Thoracic aorta (tissue), 2 donors: ENCODE data around the gene ASTN1. TPM values are rescaled to one million over a fixed set of nuclear protein-coding genes. Genes with fewer than 3 reads are reported as not detected.

Experiments used
- ATAC-seq: fragments of 150-250 bp; one replicate; pipeline ENCODE4 v1.8.0; 2017; ENCODE audit warnings: low read depth; ENCODE audit not compliant: insufficient number of reproducible peaks, low FRiP score
- DNase-seq: peaks from one replicate; pipeline ENCODE4 v3.0.0-alpha.2; 2020; ENCODE audit warnings: low spot score
- H3K27ac ChIP-seq, 2 donors: fragments of 200-600 bp; sonication (generic); 1 replicate in 1 of 2; 2 replicates in 1 of 2; pipeline ENCODE4 v1.5.1; 2016; ENCODE audit warnings: mild to moderate bottlenecking in 2 of 2, moderate library complexity in 2 of 2
- H3K27me3 ChIP-seq: fragments of 200-600 bp; sonication (generic); replicated peaks from 2 replicates; pipeline ENCODE4 v1.6.0; 2016; ENCODE audit warnings: mild to moderate bottlenecking; ENCODE audit not compliant: insufficient read depth
- H3K36me3 ChIP-seq: fragments of 200-600 bp; sonication (generic); one replicate; pipeline ENCODE4 v1.5.1; 2016
- H3K4me1 ChIP-seq, 2 donors: fragments of 200-600 bp; sonication (generic); 1 replicate in 1 of 2; 2 replicates in 1 of 2; pipeline versions ENCODE4 v1.5.1 to v1.6.0; 2016; ENCODE audit warnings: low read depth in 2 of 2, mild to moderate bottlenecking in 1 of 2; ENCODE audit not compliant: control insufficient read depth in 1 of 2
- H3K4me3 ChIP-seq: fragments of 200-600 bp; sonication (generic); 2 replicates; pipeline ENCODE4 v1.5.1; 2016; ENCODE audit warnings: mild to moderate bottlenecking
- H3K9me3 ChIP-seq: fragments of 200-600 bp; sonication (generic); 2 replicates; pipeline ENCODE4 v1.5.1; 2016
- total RNA-seq, 2 donors: library from RNA; depleted of rRNA; stranded (reverse); fragments of >200 nt; gene quantifications; one replicate each; pipeline versions ENCODE4 v1.1.0 to v1.2.3, GENCODE V29; 2016
- TF ChIP-seq, protein P1 (sequence below): fragments of 200-600 bp; sonication (generic); IDR thresholded peaks from one replicate; pipeline ENCODE4 v1.5.1; 2019; ENCODE audit warnings: antibody characterized with exemption

ASTN1 gene
- total RNA-seq, 2 donors from 2014 or later = 0.41 to 0.42 TPM

DNA sequence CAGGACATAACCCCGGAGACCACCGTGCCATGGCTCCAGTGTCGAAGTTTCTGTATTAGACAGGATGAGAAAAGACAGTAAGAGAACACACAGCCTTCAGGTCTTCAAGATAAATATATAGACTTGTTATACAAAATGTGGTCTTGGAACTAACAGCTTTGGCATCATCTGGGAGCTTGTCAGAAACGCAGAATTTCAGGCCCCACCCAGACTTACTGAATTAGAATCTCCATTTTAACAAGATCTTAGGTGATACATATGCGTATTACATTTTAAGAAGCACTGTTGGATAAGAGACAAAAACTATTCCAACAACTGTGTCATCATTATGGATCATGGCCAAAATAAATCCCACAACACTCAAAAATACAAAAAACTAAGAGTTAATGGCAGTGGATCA is 239.3 kb downstream of the ASTN1 start:
- no peak for ATAC-seq
- no peak overlapping the region for H3K4me3 ChIP-seq
- H3K27ac ChIP-seq = no peak overlapping the region
- no peaks in the 10 kb centered on the region for H3K36me3 ChIP-seq
- no peaks in the 10 kb centered on the region for H3K4me1 ChIP-seq
- TF ChIP-seq, protein P1, sequence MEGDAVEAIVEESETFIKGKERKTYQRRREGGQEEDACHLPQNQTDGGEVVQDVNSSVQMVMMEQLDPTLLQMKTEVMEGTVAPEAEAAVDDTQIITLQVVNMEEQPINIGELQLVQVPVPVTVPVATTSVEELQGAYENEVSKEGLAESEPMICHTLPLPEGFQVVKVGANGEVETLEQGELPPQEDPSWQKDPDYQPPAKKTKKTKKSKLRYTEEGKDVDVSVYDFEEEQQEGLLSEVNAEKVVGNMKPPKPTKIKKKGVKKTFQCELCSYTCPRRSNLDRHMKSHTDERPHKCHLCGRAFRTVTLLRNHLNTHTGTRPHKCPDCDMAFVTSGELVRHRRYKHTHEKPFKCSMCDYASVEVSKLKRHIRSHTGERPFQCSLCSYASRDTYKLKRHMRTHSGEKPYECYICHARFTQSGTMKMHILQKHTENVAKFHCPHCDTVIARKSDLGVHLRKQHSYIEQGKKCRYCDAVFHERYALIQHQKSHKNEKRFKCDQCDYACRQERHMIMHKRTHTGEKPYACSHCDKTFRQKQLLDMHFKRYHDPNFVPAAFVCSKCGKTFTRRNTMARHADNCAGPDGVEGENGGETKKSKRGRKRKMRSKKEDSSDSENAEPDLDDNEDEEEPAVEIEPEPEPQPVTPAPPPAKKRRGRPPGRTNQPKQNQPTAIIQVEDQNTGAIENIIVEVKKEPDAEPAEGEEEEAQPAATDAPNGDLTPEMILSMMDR = no peak
- H3K27me3 ChIP-seq = no peaks in the 10 kb centered on the region
- no peak for DNase-seq
- H3K9me3 ChIP-seq = no peaks in the 10 kb centered on the region

DNA sequence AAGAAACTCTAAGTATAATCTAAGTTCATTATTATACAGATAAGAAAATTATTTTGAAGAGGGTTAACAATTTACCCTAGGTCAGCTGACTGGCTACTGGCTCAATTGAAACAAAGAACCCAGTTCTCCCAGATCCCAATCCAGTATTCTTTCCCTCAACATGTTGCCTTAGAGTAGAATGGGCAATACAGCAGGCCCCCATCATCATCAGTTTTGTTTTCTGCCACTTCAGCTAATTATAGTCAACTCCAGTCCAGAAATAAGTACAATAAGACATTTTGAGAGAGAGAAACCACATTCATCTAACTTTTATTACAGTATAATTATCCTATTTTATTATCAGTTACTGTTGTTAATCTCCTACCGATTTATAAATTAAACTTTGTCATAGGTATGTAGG is 241.2 kb downstream of the ASTN1 start:
- DNase-seq (no peak), ATAC-seq (no peak)
- Histone ChIP-seq H3K4me1 (no peaks in the 10 kb centered on the region), H3K9me3 (no peaks in the 10 kb centered on the region), H3K27me3 (no peaks in the 10 kb centered on the region), H3K4me3 (no peak overlapping the region), H3K27ac (no peak overlapping the region), H3K36me3 (no peaks in the 10 kb centered on the region)
- TF ChIP-seq, protein P1 = no peak

DNA sequence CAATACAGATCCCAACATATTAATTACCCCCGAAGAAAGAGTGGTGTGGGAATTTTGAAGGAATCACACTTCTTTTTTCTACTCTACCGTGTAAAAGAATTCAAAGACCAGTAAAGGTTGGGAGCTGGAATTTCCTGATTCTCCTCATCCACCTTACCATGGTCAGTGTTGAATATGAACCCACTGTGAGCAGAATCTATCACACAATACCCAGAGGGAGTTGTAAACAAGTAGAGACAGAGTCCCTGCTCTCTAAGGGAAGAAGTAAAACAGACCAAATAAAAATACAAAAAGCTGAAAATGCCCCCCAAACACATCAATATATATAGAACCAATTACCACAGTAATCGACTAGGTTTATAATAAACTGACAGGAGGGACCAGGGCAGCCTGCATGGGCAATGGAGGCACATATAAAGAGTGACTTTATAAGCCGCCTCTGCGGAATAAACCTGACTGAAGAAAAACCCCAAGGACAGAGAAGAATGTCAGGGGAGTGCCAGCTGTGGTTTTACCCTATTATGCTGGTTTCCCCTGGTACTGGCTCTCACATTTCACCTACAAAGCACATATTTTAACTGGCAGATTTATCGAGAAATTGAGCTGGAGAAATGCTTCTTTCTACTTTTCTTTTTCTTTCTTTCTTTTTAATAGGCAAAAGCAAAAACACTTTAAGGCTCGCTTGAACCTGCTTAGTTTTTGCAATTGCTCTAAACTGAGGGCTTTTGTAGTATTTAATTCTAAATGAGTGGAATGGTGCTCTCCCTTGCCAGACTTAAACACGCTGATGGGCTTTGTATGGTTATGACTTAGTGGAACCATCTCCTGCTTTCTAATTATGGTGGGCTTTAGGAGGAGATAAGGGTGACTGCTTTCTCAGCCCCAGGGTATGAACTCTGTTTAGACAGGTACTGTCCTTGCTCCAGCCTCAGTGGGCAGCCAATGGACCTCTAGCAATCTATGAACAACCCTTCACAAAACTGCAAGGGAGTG is 244.8 kb downstream of the ASTN1 start:
- no peak for ATAC-seq
- no peak overlapping the region for H3K4me3 ChIP-seq
- no peaks in the 10 kb centered on the region for H3K4me1 ChIP-seq
- H3K27ac ChIP-seq = no peak overlapping the region
- TF ChIP-seq, protein P1 = no peak
- H3K27me3 ChIP-seq = no peaks in the 10 kb centered on the region
- no peaks in the 10 kb centered on the region for H3K36me3 ChIP-seq
- no peaks in the 10 kb centered on the region for H3K9me3 ChIP-seq
- no peak for DNase-seq

DNA sequence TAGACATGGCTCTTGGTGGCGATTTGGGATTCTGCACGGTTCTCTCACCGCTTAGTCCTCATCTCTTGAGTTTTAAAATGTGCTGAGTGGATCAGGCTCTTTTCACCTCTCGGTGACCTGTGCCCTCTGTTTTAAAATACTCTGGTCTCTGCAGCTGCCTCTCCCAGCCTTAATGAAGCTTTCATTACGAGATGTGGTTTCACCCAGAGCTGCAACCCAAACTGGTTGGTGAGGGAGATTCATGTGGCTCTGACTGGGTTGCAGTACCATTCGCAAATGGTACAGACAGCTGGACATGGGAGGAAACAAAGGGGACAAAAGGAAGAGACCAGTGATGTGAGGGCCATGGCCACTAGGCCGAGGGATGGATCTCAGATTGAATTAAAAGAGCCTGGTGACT is 258.9 kb downstream of the ASTN1 start:
- H3K27ac ChIP-seq = no peak overlapping the region
- H3K9me3 ChIP-seq = no peaks in the 10 kb centered on the region
- TF ChIP-seq, protein P1 = no peak
- H3K27me3 ChIP-seq = no peaks in the 10 kb centered on the region
- no peak overlapping the region for H3K4me3 ChIP-seq
- no peak for DNase-seq
- ATAC-seq = no peak
- H3K36me3 ChIP-seq = no peaks in the 10 kb centered on the region
- no peaks in the 10 kb centered on the region for H3K4me1 ChIP-seq

DNA sequence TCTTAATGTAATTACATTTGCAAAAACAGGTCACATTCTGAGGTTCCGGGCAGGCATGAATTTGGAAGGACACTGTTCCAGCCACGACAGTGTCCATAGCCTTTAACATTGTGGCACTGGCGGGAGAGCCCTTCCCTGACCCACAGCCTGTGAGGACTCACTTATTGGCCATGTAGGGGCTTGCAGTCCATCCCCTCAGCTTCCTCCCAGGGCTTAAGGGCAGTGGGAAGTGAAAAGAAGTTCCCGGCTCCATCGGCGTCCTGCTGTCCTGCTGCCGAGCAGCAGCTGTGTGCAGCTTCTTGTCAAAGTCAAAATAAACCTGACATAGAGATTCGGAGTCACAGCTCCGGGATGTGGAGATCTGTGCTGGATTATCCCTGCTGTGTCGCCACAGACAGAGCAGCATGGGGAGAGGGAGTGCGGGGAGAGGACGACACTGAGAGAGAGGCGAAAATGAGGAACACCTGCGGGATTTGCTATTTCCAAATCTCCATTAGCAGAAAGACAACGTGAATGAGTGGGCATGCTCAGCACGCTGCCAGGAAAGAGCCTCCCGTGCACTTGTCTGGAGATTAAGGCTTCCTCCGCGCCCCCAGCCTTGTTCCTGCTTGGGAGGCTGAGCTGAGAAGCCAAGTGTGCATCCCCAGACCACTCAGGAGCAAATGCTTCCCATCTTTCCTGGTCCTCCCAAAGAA is 260.3 kb downstream of the ASTN1 start:
- H3K36me3 ChIP-seq = no peaks in the 10 kb centered on the region
- no peak overlapping the region for H3K4me3 ChIP-seq
- H3K4me1 ChIP-seq = no peaks in the 10 kb centered on the region
- no peaks in the 10 kb centered on the region for H3K9me3 ChIP-seq
- no peaks in the 10 kb centered on the region for H3K27me3 ChIP-seq
- H3K27ac ChIP-seq = no peak overlapping the region
- TF ChIP-seq, protein P1 = no peak
- no peak for DNase-seq
- no peak for ATAC-seq
